ENCODE results near the gene ERAL1. TPM values are rescaled to one million over a fixed set of nuclear protein-coding genes. Genes with fewer than 3 reads are reported as not detected.

Gene ERAL1
- total RNA-seq, 2 donors from 2014 or later = 22.6 to 24.4 TPM

DNA sequence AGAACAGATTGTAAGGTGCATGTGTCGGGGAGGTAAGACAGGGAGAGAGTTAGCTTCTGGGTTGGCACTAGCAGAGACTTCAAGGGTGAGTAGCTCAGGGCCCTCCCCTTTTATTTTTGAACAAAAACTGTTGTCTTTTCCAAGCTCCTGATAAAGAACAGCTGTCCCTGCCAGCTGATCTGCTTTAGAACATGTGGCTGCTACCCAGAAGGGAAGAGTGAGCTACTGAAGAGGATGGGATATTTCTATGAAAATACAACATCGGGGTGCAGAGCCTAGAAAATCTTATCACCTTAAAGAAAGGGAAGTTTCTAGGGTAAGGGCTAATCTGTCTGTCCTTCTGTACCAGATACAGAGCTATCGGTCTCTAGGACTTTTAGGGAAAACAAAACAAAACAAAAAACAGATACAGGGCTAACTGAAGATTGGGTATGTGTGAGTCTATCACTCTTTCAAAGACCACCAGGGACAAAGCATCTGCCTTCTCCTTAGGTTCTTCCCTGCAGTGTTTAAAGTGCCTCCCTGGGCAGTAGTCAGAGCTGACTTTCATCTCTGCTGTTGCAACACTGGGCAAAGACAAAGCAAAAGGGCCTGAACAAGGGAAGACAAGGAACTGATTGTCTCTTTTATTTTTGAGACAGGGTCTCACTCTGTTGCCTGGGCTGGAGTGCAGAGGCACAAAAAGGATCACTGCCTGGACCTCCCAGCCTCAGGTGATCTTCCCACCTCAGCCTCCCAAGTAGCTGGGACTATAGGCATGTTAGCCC lies 53.1 kb downstream of the ERAL1 start:
- DNase-seq (ENCODE audit: low spot score) = no peak
- intact Hi-C loops (cut with DNase I) = loop anchor here (5.0 kb wide), 2 partner anchors 44 to 181 kb away; partner anchors contain the start of genes NEK8 (in 1 of the 2), PHF12 (in 1 of the 2) and TLCD1 (in 1 of the 2)

DNA sequence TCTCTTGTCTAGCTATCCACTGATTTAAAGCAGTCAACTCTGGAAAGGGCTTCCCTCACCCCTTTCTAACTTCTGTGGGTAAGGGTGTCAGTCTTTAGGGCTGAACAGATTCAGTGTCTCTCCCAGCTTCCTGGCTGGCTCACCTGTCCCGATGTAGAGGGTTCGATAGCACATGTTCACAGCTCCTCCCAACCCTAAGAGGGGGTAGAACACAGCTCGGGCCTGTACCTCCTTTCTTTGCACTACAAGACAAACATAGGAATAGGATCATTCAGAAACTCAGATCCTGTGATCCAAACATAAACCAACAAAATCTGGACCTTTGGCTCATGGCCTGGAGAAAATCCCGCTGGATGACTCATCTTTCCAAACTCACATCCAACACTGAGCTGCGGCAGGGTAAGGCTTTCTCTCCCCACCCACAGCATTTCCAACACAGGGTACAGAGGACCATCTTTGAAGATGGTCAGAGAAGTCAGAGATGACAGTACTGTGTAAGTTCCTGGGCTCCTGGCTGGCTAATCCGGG lies 53.9 kb downstream of the ERAL1 start:
- intact Hi-C loops (cut with DNase I) = loop anchor here (5.0 kb wide), 2 partner anchors 44 to 181 kb away; partner anchors contain the start of genes NEK8 (in 1 of the 2), PHF12 (in 1 of the 2) and TLCD1 (in 1 of the 2)
- DNase-seq (ENCODE audit: low spot score) = no peak

DNA sequence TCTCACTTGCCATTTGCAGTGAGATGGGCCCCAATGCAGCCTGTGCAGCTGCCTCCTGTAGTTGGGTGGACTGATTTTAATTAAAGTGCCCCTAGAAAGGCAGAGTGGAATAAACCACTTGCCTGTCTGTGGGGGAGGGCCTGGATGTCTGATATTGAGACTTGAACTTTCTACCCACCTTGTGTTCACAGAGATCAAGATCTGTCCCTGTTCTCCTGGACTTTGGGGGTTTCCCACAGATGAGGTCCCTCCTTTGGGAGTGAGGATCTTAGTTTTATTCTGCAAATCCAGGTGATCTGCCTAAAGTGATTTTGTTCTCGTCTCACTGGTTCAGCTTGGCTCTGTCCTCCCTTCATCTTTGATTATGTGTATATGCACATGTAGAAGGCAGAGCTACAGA lies 55.7 kb downstream of the ERAL1 start:
- no peak for DNase-seq (ENCODE audit: low spot score)
- intact Hi-C loops (cut with DNase I) = no loop called here

Small RNA genes within 50 kb of the gene (microRNA-seq; reads per million reads assigned to microRNA genes)
- gene MIR451B (ENCODE audit: borderline microRNAs expressed in 2 of 2) = 0 reads per million in 2 donors

Other genes starting within 250 kb of the ERAL1 start
- 10 to 100 TPM in 1 of 2 donors, 1 to 10 TPM in 1; 4.7 to 10.1 TPM for gene RSKR, start 240.8 kb upstream of the ERAL1 start, total RNA-seq
- 100 to 1,000 TPM; 105 to 120 TPM for gene BLTP2, start 209.9 kb upstream of the ERAL1 start, total RNA-seq
- 10 to 100 TPM; 30.7 to 33.5 TPM for gene SDF2, start 193.1 kb upstream of the ERAL1 start, total RNA-seq
- gene SUPT6H, start 192.8 kb upstream of the ERAL1 start, total RNA-seq = 10 to 100 TPM; 54.4 to 57.6 TPM
- 1 to 10 TPM; 1.2 to 2.1 TPM for gene PROCA1, start 143.1 kb upstream of the ERAL1 start, total RNA-seq
- 10 to 100 TPM; 75.0 to 90.2 TPM for gene RAB34, start 137.1 kb upstream of the ERAL1 start, total RNA-seq
- 100 to 1,000 TPM; 981 to 999 TPM for gene RPL23A, start 135.0 kb upstream of the ERAL1 start, total RNA-seq
- 1 to 10 TPM; 2.2 to 3.1 TPM for gene TLCD1, start 128.8 kb upstream of the ERAL1 start, total RNA-seq
- gene NEK8, start 126.2 kb upstream of the ERAL1 start, total RNA-seq = 1 to 10 TPM; 2.3 TPM
- 10 to 100 TPM; 10.2 to 10.8 TPM for gene TRAF4, start 111.0 kb upstream of the ERAL1 start, total RNA-seq
- 10 to 100 TPM; 13.8 to 19.2 TPM for gene FAM222B, start 12.2 kb upstream of the ERAL1 start, total RNA-seq
- 100 to 1,000 TPM in 1 of 2 donors, 10 to 100 TPM in 1; 99.0 to 101 TPM for gene FLOT2, start 42.7 kb downstream of the ERAL1 start, total RNA-seq
- 1 to 10 TPM; 3.7 to 4.0 TPM for gene DHRS13, start 48.1 kb downstream of the ERAL1 start, total RNA-seq
- gene PHF12, start 96.5 kb downstream of the ERAL1 start, total RNA-seq = 10 to 100 TPM; 26.7 to 32.3 TPM
- not detected for gene SEZ6, start 151.0 kb downstream of the ERAL1 start, total RNA-seq
- 1 to 10 TPM; 1.2 to 2.1 TPM for gene PIPOX, start 188.1 kb downstream of the ERAL1 start, total RNA-seq